Peyer's patch (tissue), 4 donors: ENCODE measurements around the gene PEX26.

Source experiments
- POLR2A ChIP-seq, 2 donors: fragments of 450-650 bp; IDR thresholded peaks; one replicate each; pipeline ENCODE4 v1.5.1; 2017; ENCODE audit warnings: antibody characterized with exemption in 2 of 2, mild to moderate bottlenecking in 2 of 2, moderate library complexity in 2 of 2
- TF ChIP-seq, protein P1 (sequence below), 6 experiments: fragments of 450-650 bp in 4 of 6; fragments of 200-600 bp in 2 of 6; sonication (generic) in 1 of 6; IDR thresholded peaks; one replicate each; pipeline ENCODE4 v1.5.1; 2017 to 2019; ENCODE audit warnings: antibody characterized with exemption in 6 of 6, mild to moderate bottlenecking in 3 of 6, moderate library complexity in 1 of 6

DNA sequence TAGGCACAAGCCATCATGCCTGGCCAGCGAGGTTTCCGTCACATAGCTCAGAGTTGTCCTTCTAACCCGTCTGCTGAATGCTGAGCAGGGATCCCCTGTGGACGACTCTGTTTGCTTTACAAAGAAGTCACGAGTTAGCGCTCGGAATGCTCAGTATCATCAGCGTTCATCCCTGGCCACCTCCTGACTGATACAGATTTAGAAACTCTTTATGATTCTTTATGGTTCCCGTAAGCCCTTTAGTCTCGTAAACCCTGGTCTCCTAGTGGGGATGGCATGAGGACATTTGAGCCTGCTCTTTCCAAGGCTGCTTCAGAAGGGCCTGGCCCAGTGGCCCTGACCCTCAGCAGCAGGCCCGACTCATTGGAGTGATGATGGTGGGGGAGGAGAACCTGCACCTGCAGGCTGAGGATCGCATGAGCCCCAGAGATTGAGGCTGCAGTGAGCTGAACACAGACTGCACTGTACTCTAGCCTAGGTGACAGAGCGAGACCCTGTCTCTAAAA lies 9.6 kb downstream of the PEX26 start:
- no peak for TF ChIP-seq POLR2A (IDR thresholded peaks at IDR 0.05)
- TF ChIP-seq, protein P1, sequence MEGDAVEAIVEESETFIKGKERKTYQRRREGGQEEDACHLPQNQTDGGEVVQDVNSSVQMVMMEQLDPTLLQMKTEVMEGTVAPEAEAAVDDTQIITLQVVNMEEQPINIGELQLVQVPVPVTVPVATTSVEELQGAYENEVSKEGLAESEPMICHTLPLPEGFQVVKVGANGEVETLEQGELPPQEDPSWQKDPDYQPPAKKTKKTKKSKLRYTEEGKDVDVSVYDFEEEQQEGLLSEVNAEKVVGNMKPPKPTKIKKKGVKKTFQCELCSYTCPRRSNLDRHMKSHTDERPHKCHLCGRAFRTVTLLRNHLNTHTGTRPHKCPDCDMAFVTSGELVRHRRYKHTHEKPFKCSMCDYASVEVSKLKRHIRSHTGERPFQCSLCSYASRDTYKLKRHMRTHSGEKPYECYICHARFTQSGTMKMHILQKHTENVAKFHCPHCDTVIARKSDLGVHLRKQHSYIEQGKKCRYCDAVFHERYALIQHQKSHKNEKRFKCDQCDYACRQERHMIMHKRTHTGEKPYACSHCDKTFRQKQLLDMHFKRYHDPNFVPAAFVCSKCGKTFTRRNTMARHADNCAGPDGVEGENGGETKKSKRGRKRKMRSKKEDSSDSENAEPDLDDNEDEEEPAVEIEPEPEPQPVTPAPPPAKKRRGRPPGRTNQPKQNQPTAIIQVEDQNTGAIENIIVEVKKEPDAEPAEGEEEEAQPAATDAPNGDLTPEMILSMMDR (IDR thresholded peaks at IDR 0.05): no peak
